K562 (cell line): Measurements from ENCODE around the gene ALOXE3. TPM values are rescaled to one million over a fixed set of nuclear protein-coding genes. Genes with fewer than 3 reads are reported as not detected.

Source experiments
- ARID3A ChIP-seq: IDR thresholded peaks from 2 replicates; pipeline ENCODE4 v1.6.1; 2012; ENCODE audit warnings: low read depth, low read length, improper control_type of control experiment, borderline replicate concordance
- HDAC1 ChIP-seq, 2 experiments: fragments of 450-650 bp; IDR thresholded peaks; 2 replicates each; pipeline ENCODE4 v1.6.1; 2016 to 2017; ENCODE audit warnings: inconsistent platforms in 1 of 2, mild to moderate bottlenecking in 1 of 2, moderate library complexity in 1 of 2
- LARP7 ChIP-seq: fragments of 450-650 bp; IDR thresholded peaks from 2 replicates; pipeline ENCODE4 v1.6.1; 2016
- LEF1 ChIP-seq: fragments of 450-650 bp; IDR thresholded peaks from 2 replicates; pipeline ENCODE4 v1.6.1; 2016; ENCODE audit warnings: mild to moderate bottlenecking
- MCM2 ChIP-seq: fragments of 450-650 bp; IDR thresholded peaks from 2 replicates; pipeline ENCODE4 v1.6.1; 2017; ENCODE audit warnings: low read depth, mild to moderate bottlenecking
- NRF1 ChIP-seq, 2 experiments: fragments of 450-650 bp; IDR thresholded peaks in 1 of 2; conservative IDR thresholded peaks in 1 of 2; 2 replicates each; pipeline ENCODE4 v1.6.1; 2014; ENCODE audit warnings: mild to moderate bottlenecking in 2 of 2
- PKNOX1 ChIP-seq: fragments of 450-650 bp; IDR thresholded peaks from 2 replicates; pipeline ENCODE4 v1.6.1; 2016
- PRMT5 ChIP-seq: sonication (generic); formaldehyde crosslinking; IDR thresholded peaks from 2 replicates; pipeline ENCODE4 v1.5.0; 2020; ENCODE audit warnings: missing genetic modification reagents
- SMAD4 ChIP-seq: fragments of 250-450 bp; sonication (Bioruptor Pico); conservative IDR thresholded peaks from 2 replicates; pipeline ENCODE4 v1.8.0; 2021; ENCODE audit warnings: inconsistent platforms, mild to moderate bottlenecking, moderate library complexity
- SRF ChIP-seq, 2 experiments: fragments of 250-450, 450-650 bp in 1 of 2; sonication (Bioruptor Pico) in 1 of 2; sonication (generic) in 1 of 2; formaldehyde crosslinking; IDR thresholded peaks; 2 replicates each; pipeline versions ENCODE4 v1.5.0 to v1.5.1; 2020 to 2022; ENCODE audit warnings: mild to moderate bottlenecking in 1 of 2, missing genetic modification reagents in 1 of 2
- SRSF7 ChIP-seq: fragments of 200-400 bp; formaldehyde crosslinking; optimal IDR thresholded peaks from 2 replicates; pipeline ENCODE3; 2017; ENCODE audit warnings: mild to moderate bottlenecking, low read depth, low read length
- TCF7 ChIP-seq: sonication (generic); IDR thresholded peaks from 2 replicates; pipeline ENCODE4 v1.6.1; 2016; ENCODE audit warnings: antibody characterized with exemption, borderline replicate concordance
- THRA ChIP-seq: fragments of 450-650 bp; IDR thresholded peaks from 2 replicates; pipeline ENCODE4 v1.6.1; 2017; ENCODE audit warnings: mild to moderate bottlenecking, moderate library complexity
- YY1 ChIP-seq, 3 experiments: IDR thresholded peaks; 2 replicates each; pipeline ENCODE4 v1.6.1; 2011; ENCODE audit warnings: low read length in 2 of 3, mild to moderate bottlenecking in 2 of 3, moderate library complexity in 2 of 3, borderline replicate concordance in 1 of 3, control low read depth in 1 of 3, low read depth in 1 of 3; ENCODE audit not compliant: insufficient read depth in 3 of 3, insufficient replicate concordance in 2 of 3, control insufficient read depth in 1 of 3, insufficient read length in 1 of 3; ENCODE audit errors: extremely low read depth in 1 of 3
- ZKSCAN3 ChIP-seq: fragments of 250-450 bp; sonication (Bioruptor Pico); IDR thresholded peaks from 2 replicates; pipeline ENCODE4 v1.4.0; 2020
- ZNF146 ChIP-seq: IDR thresholded peaks from one replicate; pipeline ENCODE4 v1.6.1; 2018; ENCODE audit warnings: missing compliant biosample characterization; ENCODE audit not compliant: unreplicated experiment
- ZNF592 ChIP-seq: fragments of 450-650 bp; IDR thresholded peaks from 2 replicates; pipeline ENCODE4 v1.6.1; 2017; ENCODE audit warnings: antibody characterized with exemption, mild to moderate bottlenecking
- ZNF75A ChIP-seq: fragments of 450-650 bp; formaldehyde crosslinking; IDR thresholded peaks from 2 replicates; pipeline ENCODE4 v1.4.0; 2020; ENCODE audit warnings: mild to moderate bottlenecking
- ZNF77 ChIP-seq: fragments of 250-450 bp; sonication (Bioruptor Pico); IDR thresholded peaks from 2 replicates; pipeline ENCODE4 v1.5.0; 2020
- polyA plus RNA-seq, 8 experiments: library from polyadenylated mRNA; depleted of rRNA in 4 of 8; stranded (reverse) in 5 of 8; unstranded in 3 of 8; fragments of >200 nt; fragmentation: Nextera tagmentation in 2 of 8; fragmentation: Illumina TruSeq in 1 of 8; extraction: Ambion mirVana in 2 of 8; extraction: Trizol in 1 of 8; gene quantifications; 2 replicates each; pipeline versions ENCODE4 v1.2.1 to v1.2.3, GENCODE V29; 2011 to 2014; ENCODE audit warnings: inconsistent platforms in 1 of 8, missing spikeins in 1 of 8
- total RNA-seq, 7 experiments: library from RNA; depleted of rRNA in 6 of 7; stranded (reverse); fragments of >200 nt in 6 of 7; fragmentation: Illumina TruSeq in 2 of 7; extraction: Trizol in 2 of 7; gene quantifications; 2 replicates each; pipeline versions ENCODE4 v1.2.1 to v1.2.3, GENCODE V29; 2011 to 2021; ENCODE audit warnings: low replicate concordance in 1 of 7

Gene ALOXE3
- total and polyA plus RNA-seq, 9 of the 15 experiments (the other 6 are each of a cell fraction or from before 2014, with no cell fraction given) = 0.04 TPM; not detected in 8

DNA sequence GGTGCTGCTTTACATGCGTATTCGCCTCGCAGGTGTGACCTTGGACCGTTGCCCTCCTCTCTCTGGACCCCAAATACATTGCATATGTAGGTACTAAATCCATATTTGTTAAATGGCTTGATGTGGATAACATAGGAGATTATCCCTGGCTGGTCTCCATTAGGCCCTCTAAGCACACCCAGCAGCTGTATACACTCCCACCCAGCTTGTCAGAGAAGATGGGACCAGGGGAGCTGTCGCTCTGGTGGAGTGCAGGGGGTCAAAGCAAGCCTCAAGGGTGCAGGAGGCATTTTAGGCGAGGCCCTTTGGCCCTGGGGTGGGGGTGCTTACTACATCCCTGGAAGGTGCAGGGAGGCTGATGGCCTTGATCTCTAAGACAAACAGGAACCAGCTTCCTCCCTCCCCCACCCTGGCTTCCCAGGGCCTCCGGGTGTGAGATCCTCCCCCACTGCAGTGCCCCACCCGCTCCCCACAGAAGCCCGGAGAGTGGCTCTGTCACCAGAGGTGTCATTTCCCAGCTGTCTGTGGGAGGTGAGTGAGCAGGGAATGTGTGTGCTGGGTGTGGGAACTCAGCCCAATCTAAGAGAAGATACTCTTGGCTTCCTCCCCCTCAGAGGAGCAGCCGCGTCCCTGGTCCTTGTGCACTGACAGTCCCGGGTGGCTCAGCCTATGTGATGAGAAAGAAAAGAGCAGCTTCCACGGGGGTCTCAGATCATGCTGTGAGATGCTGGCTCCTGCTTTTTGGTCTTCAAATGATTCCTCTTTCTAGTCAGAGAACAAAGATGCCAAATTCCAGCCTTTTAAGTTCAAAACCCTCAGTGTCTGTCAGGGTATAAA lies 45.9 kb upstream of the ALOXE3 start (continued):
- TF ChIP-seq HDAC1 (IDR thresholded peaks at IDR 0.05) = peak in 1 of 2 experiments; percentile 70; a peak in 1 of 4 replicates
- no peak for TF ChIP-seq PRMT5 (CRISPR knock-in tag)
- TF ChIP-seq LARP7 = no peak
- no peak for TF ChIP-seq ZNF77 (CRISPR knock-in tag)
- TF ChIP-seq ZKSCAN3 = no peak
- peak in 1 of 3 experiments; percentile 34 for TF ChIP-seq YY1 (IDR thresholded peaks at IDR 0.05; ENCODE audit: borderline replicate concordance in 1 of 3, control insufficient read depth in 1 of 3, extremely low read depth in 1 of 3, insufficient read depth in 3 of 3, insufficient read length in 1 of 3, insufficient replicate concordance in 2 of 3, low read depth in 1 of 3, low read length in 2 of 3)
- TF ChIP-seq ZNF146 (CRISPR knock-in tag) = no peak
- TF ChIP-seq THRA = no peak
- TF ChIP-seq ZNF592 = 0 out of 2 replicates have a peak, but pooled peaks have one; percentile 68
- TF ChIP-seq SRF (CRISPR knock-in tag; IDR thresholded peaks at IDR 0.05) = peak in 1 of 2 experiments; percentile 69; a peak in 1 of 4 replicates
- TF ChIP-seq NRF1 (conservative IDR thresholded peaks at IDR 0.05 in 1 of 2, IDR thresholded peaks at IDR 0.05 in 1 of 2) = peak in 1 of 2 experiments; percentile 45; a peak in 2 of 4 replicates
- peak; percentile 90 for TF ChIP-seq LEF1
- TF ChIP-seq ARID3A = no peak
- TF ChIP-seq TCF7 = peak; percentile 65; the same call in 1 of the 2 replicates
- TF ChIP-seq PKNOX1 = peak; percentile 77
- no peak for TF ChIP-seq ZNF75A (CRISPR knock-in tag)
- TF ChIP-seq SRSF7 = no peak
- peak; percentile 91 for TF ChIP-seq SMAD4 (CRISPR knock-in tag)
- no peak for TF ChIP-seq MCM2
